Stimulated activated CD4-positive, alpha-beta T cell treated with anti-CD3 and anti-CD28 coated beads, Interleukin-1b, Interleukin-23, amount 100 ng/mL, for 48 hours (primary cell): ENCODE measurements around the gene TRPC5OS.

ENCODE experiments used
- DNase-seq: peaks from one replicate; pipeline ENCODE4 v3.0.0-alpha.2; 2020

Gene TRPC5OS

DNA sequence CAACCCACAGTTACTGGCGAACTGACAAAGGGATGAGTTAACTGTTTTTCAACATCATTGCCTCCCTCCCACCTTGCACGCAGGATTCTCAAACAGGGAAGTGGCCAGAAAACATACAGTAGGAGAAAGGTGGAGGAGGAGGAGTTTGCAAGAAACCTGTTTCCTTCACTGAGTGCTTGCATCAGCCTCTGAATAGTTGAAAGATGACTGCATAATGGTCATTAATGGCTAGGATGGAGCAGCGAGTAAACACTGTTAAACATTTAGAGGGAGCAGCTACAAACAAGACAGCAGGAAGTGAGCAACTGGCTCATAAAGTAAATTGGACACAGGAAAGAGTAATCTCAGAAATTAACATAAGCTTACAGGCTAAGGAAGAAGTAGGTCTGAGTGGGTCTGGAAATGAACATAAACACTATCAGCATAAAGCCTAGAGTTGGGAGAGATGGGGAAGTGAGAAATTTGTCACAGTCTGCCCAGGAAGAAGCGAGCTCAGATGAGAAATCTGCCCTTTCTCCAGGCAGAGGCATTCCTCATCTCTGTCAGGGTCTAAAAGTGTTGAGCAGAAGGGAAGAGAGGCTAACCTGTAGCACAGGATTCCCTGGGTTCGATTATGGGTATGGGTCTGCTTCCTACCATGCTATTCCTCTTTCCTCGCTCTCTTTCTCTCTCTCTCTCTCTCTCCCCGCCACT is 38.6 kb downstream of the TRPC5OS start:
- DNase-seq: no peak

DNA sequence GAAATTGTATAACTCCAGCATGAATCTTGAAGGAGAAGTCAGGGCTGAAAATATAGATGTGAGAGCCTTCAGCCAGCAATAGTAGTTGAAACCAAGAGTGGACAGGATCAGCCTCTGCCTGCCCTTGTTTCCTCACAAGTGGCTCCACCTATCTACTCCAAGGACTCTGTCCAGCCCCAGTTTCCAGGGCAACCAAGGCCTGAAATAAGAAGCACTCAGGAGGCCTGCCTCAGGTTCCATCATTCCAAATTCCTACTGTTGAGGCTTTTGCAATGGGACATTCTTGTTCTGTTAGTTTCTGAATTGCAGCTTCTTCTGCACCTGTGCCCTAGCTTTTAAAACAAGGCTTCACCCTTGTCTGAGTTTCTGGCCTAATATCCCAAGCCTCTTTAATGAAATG is 41.6 kb downstream of the TRPC5OS start:
- no peak for DNase-seq

DNA sequence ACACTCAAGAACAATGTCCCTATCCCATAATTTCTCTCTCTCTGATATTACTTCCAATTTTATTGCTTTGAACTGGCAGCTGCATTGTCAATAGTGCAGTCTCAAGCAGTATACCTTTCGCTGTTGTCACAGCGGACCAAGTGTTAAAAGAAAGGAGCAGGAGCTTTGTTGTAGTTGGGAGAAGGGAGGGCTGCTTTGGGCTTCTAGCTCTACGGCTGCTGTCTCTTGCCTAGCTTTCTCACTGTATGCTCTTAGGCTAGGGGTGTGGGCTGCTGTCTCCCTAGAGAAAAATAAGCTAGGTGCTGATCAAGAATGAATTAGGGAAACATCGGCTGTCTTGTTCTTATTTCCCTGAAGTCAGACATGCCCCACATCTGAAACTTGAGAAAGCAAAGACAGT is 52.5 kb downstream of the TRPC5OS start:
- no peak for DNase-seq
